CD14-positive monocyte (primary cell): ENCODE data around the gene NR3C1. TPM values are rescaled to one million over a fixed set of nuclear protein-coding genes. Genes with fewer than 3 reads are reported as not detected.

ENCODE experiments used
- DNase-seq, 3 donors: peaks; one replicate each; pipeline ENCODE4 v3.0.0-alpha.2; 2011 to 2022
- H2AFZ ChIP-seq: 2 replicates; pipeline ENCODE4 v1.6.0; 2012; ENCODE audit warnings: mild to moderate bottlenecking, low read depth, low read length, inconsistent platforms; ENCODE audit not compliant: insufficient read depth, poor library complexity, severe bottlenecking
- H3K27ac ChIP-seq, 2 donors: 1 replicate in 1 of 2; 2 replicates in 1 of 2; pipeline ENCODE4 v1.5.1; 2012 to 2013; ENCODE audit warnings: low read length in 2 of 2, control low read depth in 1 of 2, inconsistent platforms in 1 of 2, low read depth in 1 of 2, mild to moderate bottlenecking in 1 of 2
- H3K27me3 ChIP-seq, 2 donors: one replicate each; pipeline versions ENCODE4 v1.6.0 to v1.6.1; 2011 to 2013; ENCODE audit warnings: low read length in 2 of 2; ENCODE audit not compliant: control insufficient read depth in 2 of 2, insufficient read depth in 2 of 2
- H3K36me3 ChIP-seq, 2 donors: replicated peaks in 1 of 2; 1 replicate in 1 of 2; 2 replicates in 1 of 2; pipeline versions ENCODE4 v1.5.1 to v1.6.1; 2012 to 2013; ENCODE audit warnings: low read length in 2 of 2, control low read depth in 1 of 2, inconsistent platforms in 1 of 2, mild to moderate bottlenecking in 1 of 2; ENCODE audit not compliant: insufficient read depth in 2 of 2, control insufficient read depth in 1 of 2
- H3K4me1 ChIP-seq, 2 donors: 1 replicate in 1 of 2; 2 replicates in 1 of 2; pipeline versions ENCODE4 v1.5.1 to v1.6.1; 2012 to 2013; ENCODE audit warnings: low read length in 2 of 2, control low read depth in 1 of 2, inconsistent platforms in 1 of 2, mild to moderate bottlenecking in 1 of 2, moderate library complexity in 1 of 2; ENCODE audit not compliant: insufficient read depth in 2 of 2, control insufficient read depth in 1 of 2
- H3K4me2 ChIP-seq: replicated peaks from 2 replicates; pipeline ENCODE3; 2012; ENCODE audit warnings: low read length, moderate library complexity, mild to moderate bottlenecking; ENCODE audit not compliant: poor library complexity, severe bottlenecking; ENCODE audit errors: extremely low read depth
- H3K4me3 ChIP-seq, 3 experiments: fragments of 200-600 bp in 1 of 3; sonication (generic) in 1 of 3; replicated peaks in 1 of 3; 1 replicate in 2 of 3; 2 replicates in 1 of 3; pipeline ENCODE4 v1.5.1; 2011 to 2013; ENCODE audit warnings: low read length in 3 of 3, mild to moderate bottlenecking in 3 of 3, control low read depth in 2 of 3, low read depth in 2 of 3, inconsistent platforms in 1 of 3, moderate library complexity in 1 of 3
- H3K79me2 ChIP-seq: 2 replicates; pipeline ENCODE4 v1.6.0; 2012; ENCODE audit warnings: mild to moderate bottlenecking, control low read depth, inconsistent platforms, low read length, moderate library complexity; ENCODE audit not compliant: insufficient read depth
- H3K9ac ChIP-seq: 2 replicates; pipeline ENCODE4 v1.6.0; 2017; ENCODE audit warnings: low read length, mild to moderate bottlenecking; ENCODE audit not compliant: insufficient read depth, poor library complexity, severe bottlenecking
- H3K9me3 ChIP-seq, 2 donors: replicated peaks in 1 of 2; 1 replicate in 1 of 2; 2 replicates in 1 of 2; pipeline versions ENCODE4 v1.5.1 to v1.6.1; 2012 to 2013; ENCODE audit warnings: low read length in 2 of 2, control low read depth in 1 of 2; ENCODE audit not compliant: control insufficient read depth in 1 of 2, insufficient read depth in 1 of 2
- H4K20me1 ChIP-seq: 2 replicates; pipeline ENCODE4 v1.6.0; 2012; ENCODE audit warnings: mild to moderate bottlenecking, low read length, control low read depth, moderate library complexity; ENCODE audit not compliant: insufficient read depth
- H3K27ac Mint-ChIP-seq, 7 donors: one replicate each; pipeline ENCODE4 v1.8.0; 2020; ENCODE audit warnings: mild to moderate bottlenecking in 7 of 7, mixed read lengths in 7 of 7, moderate library complexity in 6 of 7, inconsistent platforms in 2 of 7
- H3K27me3 Mint-ChIP-seq, 3 donors: one replicate each; pipeline ENCODE4 v1.8.0; 2021 to 2022; ENCODE audit warnings: low read depth in 3 of 3, mild to moderate bottlenecking in 3 of 3, mixed read lengths in 3 of 3, moderate library complexity in 3 of 3, inconsistent platforms in 1 of 3
- H3K36me3 Mint-ChIP-seq, 2 donors: one replicate each; pipeline ENCODE4 v1.8.0; 2020; ENCODE audit warnings: mixed read lengths in 2 of 2, inconsistent platforms in 1 of 2, mild to moderate bottlenecking in 1 of 2
- H3K4me1 Mint-ChIP-seq: one replicate; pipeline ENCODE4 v1.8.0; 2020; ENCODE audit warnings: mild to moderate bottlenecking, mixed read lengths
- H3K4me3 Mint-ChIP-seq, 2 donors: one replicate each; pipeline ENCODE4 v1.8.0; 2020; ENCODE audit warnings: mild to moderate bottlenecking in 2 of 2, mixed read lengths in 2 of 2, moderate library complexity in 1 of 2
- H3K9me3 Mint-ChIP-seq, 7 donors: one replicate each; pipeline ENCODE4 v1.8.0; 2020 to 2022; ENCODE audit warnings: mixed read lengths in 7 of 7, mild to moderate bottlenecking in 6 of 7, moderate library complexity in 6 of 7, inconsistent platforms in 2 of 7
- WGBS: methylation state at CpG from one replicate; pipeline ENCODE4 v1.1.5; 2013; ENCODE audit warnings: missing lambda C conversion rate; ENCODE audit not compliant: insufficient coverage; 5-methylcytosine and 5-hydroxymethylcytosine counted together
- intact Hi-C, 2 donors: fragments of 100-400 bp; cut with micrococcal nuclease; formaldehyde crosslinking; loops; one replicate each; pipeline versions ENCODE4 v1.15.0 to v1.15.1; 2023
- polyA plus RNA-seq, 3 donors: library from polyadenylated mRNA; depleted of rRNA in 1 of 3; unstranded in 2 of 3; stranded (reverse) in 1 of 3; fragments of 300-500 nt in 2 of 3; fragments of >200 nt in 1 of 3; fragmentation: Illumina TruSeq in 2 of 3; gene quantifications; 1 replicate in 2 of 3; 2 replicates in 1 of 3; pipeline ENCODE4 v1.2.3, GENCODE V29; 2012 to 2021
- TF ChIP-seq, protein P1 (sequence below): fragments of 200-600 bp; IDR thresholded peaks from one replicate; pipeline ENCODE4 v1.8.0; 2022; ENCODE audit warnings: antibody characterized with exemption, mild to moderate bottlenecking

The NR3C1 gene
- polyA plus RNA-seq, 3 donors, result 25.4 to 82.8 (median 75.1) TPM

DNA sequence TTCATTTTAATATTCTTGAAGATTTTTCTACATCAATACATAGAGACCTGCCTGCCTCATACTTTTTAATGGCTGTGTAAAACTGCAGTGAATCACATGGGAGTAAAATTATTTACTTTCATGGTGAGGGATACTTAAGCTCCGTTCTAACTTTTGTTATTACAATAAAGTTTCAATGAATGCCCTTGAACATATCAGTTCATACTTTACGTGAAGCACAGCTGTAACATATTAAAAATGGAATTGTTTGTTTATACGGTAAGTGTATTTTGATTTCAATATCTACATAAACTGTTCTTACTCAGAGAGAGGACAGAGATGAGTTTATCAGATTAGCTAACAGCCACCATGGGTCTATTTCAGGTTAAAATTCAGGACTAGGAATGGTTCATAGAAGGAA, 155.1 kb downstream of the NR3C1 start:
- Histone ChIP-seq H3K4me2 (no peak overlapping the region), H3K27ac (peak overlapping the region in 1 of 2 donors; percentile 9)
- intact Hi-C loops, result no loop called here

DNA sequence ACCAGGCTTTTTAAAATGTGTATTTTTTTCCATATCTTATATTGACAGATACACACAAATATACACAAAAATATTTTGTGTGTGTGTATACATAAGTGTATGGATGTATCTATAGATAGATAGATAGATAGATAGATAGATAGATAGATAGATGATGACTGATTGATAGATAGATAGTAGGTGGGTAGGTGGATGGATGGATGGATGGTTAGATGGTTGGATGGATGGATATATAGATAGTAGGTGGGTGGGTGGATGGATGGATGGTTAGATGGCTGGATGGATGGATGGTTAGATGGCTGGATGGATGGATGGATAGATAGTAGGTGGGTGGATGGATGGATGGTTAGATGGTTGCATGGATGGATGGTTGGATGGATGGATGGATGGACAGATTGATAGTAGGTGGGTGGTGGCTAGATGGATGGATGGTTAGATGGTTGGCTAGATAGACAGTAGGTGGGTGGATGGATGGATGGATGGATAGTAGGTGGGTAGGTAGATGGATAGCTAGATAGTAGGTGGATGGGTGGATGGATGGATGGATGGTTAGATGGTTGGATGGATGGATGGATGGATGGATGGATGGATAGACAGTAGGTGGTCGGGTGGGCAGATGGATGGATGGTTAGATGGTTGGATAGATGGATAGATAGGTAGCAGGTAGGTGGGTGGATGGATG, 156.2 kb downstream of the NR3C1 start:
- H3K27ac ChIP-seq, result no peak overlapping the region
- H3K4me1 ChIP-seq, result peaks cover 9 to 25% of the 10 kb centered on the region in 2 donors
- Mint-ChIP-seq H3K4me3 (no peak overlapping the region), H3K9me3 (peaks cover 5 to 16% (median 8%) of the 10 kb centered on the region in 7 donors), H3K4me1 (peaks cover 29% of the 10 kb centered on the region), H3K27ac (peak overlapping the region in 1 of 7 donors; percentile 47), H3K36me3 (no peaks in the 10 kb centered on the region), H3K27me3 (peaks cover 0 to 2% (median 1%) of the 10 kb centered on the region in 3 donors)
- peaks cover 0 to 6% of the 10 kb centered on the region in 2 donors for H3K9me3 ChIP-seq
- no peak overlapping the region for H3K4me2 ChIP-seq
- no peak overlapping the region for H2AFZ ChIP-seq
- no peaks in the 10 kb centered on the region for H3K79me2 ChIP-seq
- H3K9ac ChIP-seq, result no peak overlapping the region
- H3K27me3 ChIP-seq, result no peaks in the 10 kb centered on the region
- no peaks in the 10 kb centered on the region for H4K20me1 ChIP-seq
- intact Hi-C loops, result no loop called here
- no peaks in the 10 kb centered on the region for H3K36me3 ChIP-seq
- 89% methylated on average over 1 of the region's 1 CpG for WGBS
- H3K4me3 ChIP-seq, result no peak overlapping the region
- DNase-seq, result no peak
- TF ChIP-seq, protein P1, sequence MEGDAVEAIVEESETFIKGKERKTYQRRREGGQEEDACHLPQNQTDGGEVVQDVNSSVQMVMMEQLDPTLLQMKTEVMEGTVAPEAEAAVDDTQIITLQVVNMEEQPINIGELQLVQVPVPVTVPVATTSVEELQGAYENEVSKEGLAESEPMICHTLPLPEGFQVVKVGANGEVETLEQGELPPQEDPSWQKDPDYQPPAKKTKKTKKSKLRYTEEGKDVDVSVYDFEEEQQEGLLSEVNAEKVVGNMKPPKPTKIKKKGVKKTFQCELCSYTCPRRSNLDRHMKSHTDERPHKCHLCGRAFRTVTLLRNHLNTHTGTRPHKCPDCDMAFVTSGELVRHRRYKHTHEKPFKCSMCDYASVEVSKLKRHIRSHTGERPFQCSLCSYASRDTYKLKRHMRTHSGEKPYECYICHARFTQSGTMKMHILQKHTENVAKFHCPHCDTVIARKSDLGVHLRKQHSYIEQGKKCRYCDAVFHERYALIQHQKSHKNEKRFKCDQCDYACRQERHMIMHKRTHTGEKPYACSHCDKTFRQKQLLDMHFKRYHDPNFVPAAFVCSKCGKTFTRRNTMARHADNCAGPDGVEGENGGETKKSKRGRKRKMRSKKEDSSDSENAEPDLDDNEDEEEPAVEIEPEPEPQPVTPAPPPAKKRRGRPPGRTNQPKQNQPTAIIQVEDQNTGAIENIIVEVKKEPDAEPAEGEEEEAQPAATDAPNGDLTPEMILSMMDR, result no peak

More for the DNA sequence above, 155.1 kb downstream of the NR3C1 start:
- no CpG with 5 or more reads among the region's 3 CpGs for WGBS
- H3K36me3 ChIP-seq, result no peaks in the 10 kb centered on the region
- TF ChIP-seq, protein P1, result no peak
- H3K9ac ChIP-seq, result no peak overlapping the region
- H3K79me2 ChIP-seq, result no peaks in the 10 kb centered on the region
- Mint-ChIP-seq H3K4me3 (no peak overlapping the region), H3K4me1 (peaks cover 36% of the 10 kb centered on the region), H3K36me3 (no peaks in the 10 kb centered on the region), H3K27ac (peak overlapping the region in 1 of 7 donors; percentile 68), H3K27me3 (peaks cover 0 to 2% (median 2%) of the 10 kb centered on the region in 3 donors), H3K9me3 (peaks cover 5 to 16% (median 8%) of the 10 kb centered on the region in 7 donors)
- H3K9me3 ChIP-seq, result peaks cover 0 to 6% of the 10 kb centered on the region in 2 donors
- no peaks in the 10 kb centered on the region for H4K20me1 ChIP-seq
- no peak overlapping the region for H3K4me3 ChIP-seq
- peaks cover 15 to 30% of the 10 kb centered on the region in 2 donors for H3K4me1 ChIP-seq
- H3K27me3 ChIP-seq, result no peaks in the 10 kb centered on the region
- DNase-seq, result no peak
- H2AFZ ChIP-seq, result no peak overlapping the region
